Dendritic cell treated with granulocyte-macrophage colony-stimulating factor and Interleukin-4, amounts not matched to agents 40 ng/mL and 50 ng/mL, for 4 days (primary cell): ENCODE data around the gene ELOVL1.
"Not testable (repeated sequence)": the region's sequence is repeated elsewhere in the genome, so short reads cannot be mapped to it uniquely, and the experiment has no call there.

Source experiments
- H3K27ac Mint-ChIP-seq: one replicate; pipeline ENCODE4 v1.8.0; 2022; ENCODE audit warnings: mild to moderate bottlenecking, mixed read lengths
- H3K27me3 Mint-ChIP-seq: one replicate; pipeline ENCODE4 v1.8.0; 2022; ENCODE audit warnings: mild to moderate bottlenecking, mixed read lengths
- H3K36me3 Mint-ChIP-seq: one replicate; pipeline ENCODE4 v1.8.0; 2022; ENCODE audit warnings: low read depth, mixed read lengths
- H3K4me1 Mint-ChIP-seq: one replicate; pipeline ENCODE4 v1.8.0; 2022; ENCODE audit warnings: low read depth, mixed read lengths
- H3K4me3 Mint-ChIP-seq: one replicate; pipeline ENCODE4 v1.8.0; 2022; ENCODE audit warnings: mild to moderate bottlenecking, moderate library complexity, mixed read lengths
- H3K9me3 Mint-ChIP-seq: one replicate; pipeline ENCODE4 v1.8.0; 2022; ENCODE audit warnings: mixed read lengths
- intact Hi-C: fragments of 100-400 bp; cut with micrococcal nuclease; formaldehyde crosslinking; loops from one replicate; pipeline ENCODE4 v1.15.0; 2022

Gene ELOVL1

DNA sequence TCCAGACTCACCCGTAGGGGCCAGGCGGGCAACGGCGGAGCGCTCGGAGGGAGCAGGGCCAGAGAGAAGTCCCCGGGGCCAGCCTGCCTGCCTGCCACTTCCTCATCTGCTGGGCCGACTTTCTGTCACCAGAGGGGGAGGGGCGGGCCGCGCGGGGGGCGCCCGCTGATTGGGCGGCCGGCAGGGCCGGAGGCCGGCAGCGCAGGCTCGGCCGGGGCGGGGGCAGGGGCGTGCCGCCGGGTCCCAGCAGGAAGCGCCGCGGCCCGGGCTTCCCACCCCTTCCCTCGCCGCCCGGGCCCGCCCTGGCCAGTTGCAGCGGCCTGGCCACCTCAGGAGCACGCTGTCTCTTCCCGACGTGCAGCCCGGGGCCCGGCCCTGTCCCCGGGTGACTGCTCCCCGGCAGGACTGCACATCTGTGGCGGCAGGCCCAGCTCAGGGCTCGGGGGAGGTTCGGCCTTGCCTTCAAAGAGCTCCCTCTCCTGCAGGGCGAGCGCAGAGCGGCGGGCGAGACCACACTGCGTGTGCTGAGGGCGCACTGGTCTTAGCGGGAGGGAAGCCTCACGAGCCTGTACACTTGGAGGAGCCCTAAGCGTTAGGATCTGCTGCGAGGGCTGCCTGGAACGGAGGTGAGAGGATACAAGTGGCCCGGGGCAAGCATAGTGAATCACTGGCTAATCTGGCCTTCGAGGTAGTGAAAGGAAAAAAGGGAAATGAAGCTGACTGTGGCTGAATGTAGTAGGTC, at the start of gene ELOVL1:
Gene ELOVL1, minus strand, starts transcription at position 108 of the 742 bp plus-strand sequence. CDS start 2,402 bp downstream, outside the sequence.
- Mint-ChIP-seq H3K36me3 (peaks cover 58% of the 10 kb centered on the region), H3K27me3 (no peaks in the 10 kb centered on the region), H3K9me3 (no peaks in the 10 kb centered on the region), H3K27ac (peak within 1 kb of the TSS; percentile 99), H3K4me1 (peaks cover 56% of the 10 kb centered on the region), H3K4me3 (peak within 1 kb of the TSS; percentile 98)
- intact Hi-C loops: loop anchor here (1.0 kb wide), 2 partner anchors 10 to 13 kb away; partner anchors contain the start of gene CDC20

DNA sequence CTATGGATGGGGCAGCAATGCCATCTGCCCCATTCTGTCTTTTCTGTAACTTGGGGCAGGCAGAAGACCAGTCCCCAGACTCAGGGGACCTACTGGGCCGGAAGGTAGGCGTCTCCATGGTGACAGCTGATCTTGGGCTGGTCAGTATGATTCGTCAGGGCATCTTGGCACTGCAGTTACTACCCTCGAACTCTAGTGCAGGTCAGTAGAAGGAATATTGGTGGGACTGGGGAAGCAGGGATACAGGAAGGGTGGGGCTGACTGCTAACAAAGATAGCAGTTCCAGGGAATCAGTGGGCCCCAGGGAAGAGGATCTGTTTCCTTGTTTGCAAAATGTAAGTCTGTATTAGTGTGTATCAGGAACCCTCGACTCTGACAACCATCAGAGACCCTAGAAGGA, 48.1 kb upstream of the ELOVL1 start:
- peaks cover 5% of the 10 kb centered on the region for H3K4me1 Mint-ChIP-seq
- intact Hi-C loops: no loop called here
- H3K4me3 Mint-ChIP-seq: no peak overlapping the region
- H3K36me3 Mint-ChIP-seq: peaks cover 30% of the 10 kb centered on the region
- no peaks in the 10 kb centered on the region for H3K9me3 Mint-ChIP-seq
- H3K27me3 Mint-ChIP-seq: no peaks in the 10 kb centered on the region
- H3K27ac Mint-ChIP-seq: no peak overlapping the region

DNA sequence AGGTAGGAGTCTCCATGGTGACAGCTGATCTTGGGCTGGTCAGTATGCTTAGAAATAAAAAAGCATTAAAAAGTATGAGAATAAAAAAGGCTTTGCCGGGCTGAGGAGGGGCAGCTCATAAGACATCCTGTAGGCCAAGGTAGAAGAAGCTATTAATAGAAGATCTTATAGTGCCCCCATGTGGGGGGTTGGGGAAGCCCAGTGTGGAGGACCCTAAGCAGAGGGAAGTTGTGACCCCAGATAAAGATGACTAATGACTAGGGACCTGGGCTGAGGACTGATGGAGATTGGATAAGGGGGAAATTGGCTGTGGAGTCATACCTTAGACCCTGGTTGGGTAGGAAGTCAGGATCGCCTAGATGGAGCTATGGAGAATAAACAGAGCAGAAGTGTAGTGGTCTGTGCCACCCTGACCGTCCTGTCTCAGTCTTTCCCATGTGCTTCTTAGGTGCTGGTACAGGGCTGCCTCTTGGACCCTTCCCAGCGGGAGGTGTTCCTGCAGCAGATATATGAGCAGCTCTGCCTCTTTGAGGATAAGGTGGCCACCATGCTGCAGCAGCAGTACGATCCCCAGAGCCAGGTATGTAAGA, 46.9 kb upstream of the ELOVL1 start:
- Mint-ChIP-seq H3K4me1 (peaks cover 5% of the 10 kb centered on the region), H3K36me3 (peaks cover 41% of the 10 kb centered on the region), H3K27me3 (no peaks in the 10 kb centered on the region), H3K9me3 (no peaks in the 10 kb centered on the region), H3K4me3 (no peak overlapping the region), H3K27ac (no peak overlapping the region)
- intact Hi-C loops: loop anchor here (1.0 kb wide), 2 partner anchors 176 to 187 kb away; no protein-coding TSS in a partner anchor

- intact Hi-C loops, H3K27me3 Mint-ChIP-seq, H3K9me3 Mint-ChIP-seq, H3K4me1 Mint-ChIP-seq, H3K4me3 Mint-ChIP-seq, H3K27ac Mint-ChIP-seq: not testable (repeated sequence)
- peaks cover 54% of the 10 kb centered on the region for H3K36me3 Mint-ChIP-seq
Observed at GRCh38 chr1:43413426-43413825, 45.6 kb upstream of the ELOVL1 start.

- no peak overlapping the region for H3K27ac Mint-ChIP-seq
- no peaks in the 10 kb centered on the region for H3K27me3 Mint-ChIP-seq
- H3K4me3 Mint-ChIP-seq: no peak overlapping the region
- intact Hi-C loops: no loop called here
- peaks cover 78% of the 10 kb centered on the region for H3K36me3 Mint-ChIP-seq
- H3K9me3 Mint-ChIP-seq: no peaks in the 10 kb centered on the region
- peaks cover 5% of the 10 kb centered on the region for H3K4me1 Mint-ChIP-seq
Observed at GRCh38 chr1:43410571-43410970, 42.8 kb upstream of the ELOVL1 start.

DNA sequence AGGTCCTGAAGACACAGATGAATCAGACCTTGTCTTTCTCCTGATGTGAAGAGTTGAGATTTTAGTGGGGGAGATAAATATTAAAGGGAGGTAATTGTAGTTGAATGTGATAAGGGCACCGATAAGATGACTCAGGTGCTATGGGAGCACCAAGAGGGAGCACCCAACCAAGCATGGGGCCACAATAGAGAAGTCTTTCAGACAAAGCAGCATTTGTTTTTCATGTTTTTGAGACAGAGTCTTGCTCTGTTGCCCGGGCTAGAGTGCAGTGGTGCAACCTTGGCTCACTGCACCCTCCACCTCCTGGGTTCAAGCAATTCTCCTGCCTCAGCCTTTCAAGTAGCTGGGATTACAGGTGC, 38.0 kb upstream of the ELOVL1 start:
- peaks cover 16% of the 10 kb centered on the region for H3K4me1 Mint-ChIP-seq
- H3K4me3 Mint-ChIP-seq: no peak overlapping the region
- no peaks in the 10 kb centered on the region for H3K27me3 Mint-ChIP-seq
- H3K27ac Mint-ChIP-seq: no peak overlapping the region
- H3K36me3 Mint-ChIP-seq: peaks cover 88% of the 10 kb centered on the region
- intact Hi-C loops: no loop called here
- no peaks in the 10 kb centered on the region for H3K9me3 Mint-ChIP-seq

DNA sequence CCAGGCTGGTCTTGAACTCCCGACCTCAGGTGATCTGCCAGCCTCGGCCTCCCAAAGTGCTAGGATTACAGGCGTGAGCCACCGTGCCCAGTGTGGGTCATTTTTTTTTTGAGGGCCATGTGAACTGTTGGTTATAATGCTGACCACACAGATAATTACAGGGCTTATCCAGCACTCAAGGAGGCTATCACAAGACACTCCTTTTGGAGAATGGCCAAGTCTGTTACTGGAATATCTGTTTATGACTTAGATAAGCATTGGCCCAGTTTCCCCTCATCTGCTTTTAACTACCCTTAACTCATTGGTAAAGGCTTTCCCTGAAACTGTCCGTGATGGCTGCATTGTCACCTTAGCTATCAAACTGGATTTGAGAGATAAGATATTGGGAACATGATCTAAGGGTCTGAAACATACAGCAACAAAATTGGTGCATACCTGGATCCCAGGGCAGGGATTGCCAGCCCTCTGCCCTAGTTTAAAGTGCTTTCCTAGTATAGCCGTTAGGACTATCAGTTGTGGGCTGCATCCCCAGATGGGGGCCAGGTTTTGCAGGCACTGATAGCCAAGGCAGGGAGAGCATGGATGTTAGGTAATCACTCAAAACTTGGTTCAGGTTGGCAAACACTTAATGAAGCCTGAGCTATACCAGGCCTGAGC, 37.5 kb upstream of the ELOVL1 start:
- peaks cover 16% of the 10 kb centered on the region for H3K4me1 Mint-ChIP-seq
- no peaks in the 10 kb centered on the region for H3K27me3 Mint-ChIP-seq
- H3K9me3 Mint-ChIP-seq: no peaks in the 10 kb centered on the region
- peaks cover 87% of the 10 kb centered on the region for H3K36me3 Mint-ChIP-seq
- H3K4me3 Mint-ChIP-seq: no peak overlapping the region
- intact Hi-C loops: no loop called here
- H3K27ac Mint-ChIP-seq: no peak overlapping the region

GRCh38 chr1:43404353-43404752, 36.5 kb upstream of the ELOVL1 start:
- intact Hi-C loops: no loop called here
- H3K36me3 Mint-ChIP-seq: peaks cover 82% of the 10 kb centered on the region

DNA sequence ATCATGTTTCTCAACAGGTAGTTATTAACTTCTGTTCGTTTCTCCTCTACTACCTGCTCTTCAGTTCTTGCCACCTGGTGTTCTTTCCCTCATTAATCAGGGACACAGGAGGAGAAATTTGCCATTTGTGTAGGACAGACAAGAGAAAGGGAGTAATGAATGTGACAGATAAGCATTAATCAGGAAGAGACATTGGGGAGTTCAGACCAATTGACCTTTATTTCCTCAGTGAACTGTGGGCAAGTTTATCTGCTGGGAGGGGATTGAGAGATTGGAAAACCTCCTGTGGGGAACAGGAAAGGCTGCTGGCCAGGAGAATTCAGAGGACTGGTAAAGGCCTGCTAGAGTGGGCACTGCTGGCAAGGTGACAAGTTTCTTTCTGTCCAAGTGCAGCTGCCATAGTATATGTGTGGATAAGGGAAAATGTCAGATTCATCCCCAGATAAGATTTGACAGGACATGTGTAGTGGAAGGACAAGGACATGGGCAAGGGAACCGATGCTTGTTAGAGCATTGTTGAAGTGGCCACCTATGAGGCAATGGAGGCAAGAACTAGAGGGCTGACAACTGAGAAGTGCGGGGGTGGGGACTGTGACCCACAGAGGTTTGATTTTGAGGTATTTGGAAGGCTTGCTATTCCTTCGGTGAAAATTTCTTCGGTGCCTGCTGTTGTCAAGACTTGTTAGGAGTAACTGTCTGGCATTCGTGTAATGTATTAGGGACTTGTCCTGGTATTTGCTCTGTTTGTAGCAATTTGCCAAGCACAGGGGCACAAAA, 34.5 kb upstream of the ELOVL1 start:
- H3K27me3 Mint-ChIP-seq: no peaks in the 10 kb centered on the region
- H3K27ac Mint-ChIP-seq: no peak overlapping the region
- intact Hi-C loops: no loop called here
- H3K9me3 Mint-ChIP-seq: no peaks in the 10 kb centered on the region
- no peak overlapping the region for H3K4me3 Mint-ChIP-seq
- H3K4me1 Mint-ChIP-seq: peaks cover 25% of the 10 kb centered on the region
- peaks cover 65% of the 10 kb centered on the region for H3K36me3 Mint-ChIP-seq

More at GRCh38 chr1:43404353-43404752, 36.5 kb upstream of the ELOVL1 start:
- Mint-ChIP-seq H3K9me3 (no peaks in the 10 kb centered on the region), H3K27ac (no peak overlapping the region), H3K4me1 (peaks cover 16% of the 10 kb centered on the region), H3K4me3 (no peak overlapping the region), H3K27me3 (no peaks in the 10 kb centered on the region)

DNA sequence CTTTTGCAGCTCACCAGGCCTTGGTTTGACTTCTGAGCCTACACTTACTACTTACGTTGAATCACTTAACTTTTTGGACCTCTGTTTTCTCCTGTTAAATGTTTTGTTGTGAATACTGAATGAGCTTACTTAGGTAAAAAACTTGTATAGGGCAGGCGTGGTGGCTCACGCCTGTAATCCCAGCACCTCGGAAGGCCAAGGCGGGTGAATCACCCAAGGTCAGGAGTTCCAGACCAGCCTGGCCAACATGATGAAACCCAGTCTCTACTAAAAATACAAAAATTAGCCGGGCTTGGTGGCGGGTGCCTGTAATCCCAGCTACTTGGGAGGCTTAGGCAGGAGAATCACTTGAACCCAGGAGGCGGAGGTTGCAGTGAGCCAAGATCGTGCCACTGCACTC, 32.6 kb upstream of the ELOVL1 start:
- H3K36me3 Mint-ChIP-seq: peaks cover 65% of the 10 kb centered on the region
- H3K9me3 Mint-ChIP-seq, H3K4me3 Mint-ChIP-seq: not testable (repeated sequence)

DNA sequence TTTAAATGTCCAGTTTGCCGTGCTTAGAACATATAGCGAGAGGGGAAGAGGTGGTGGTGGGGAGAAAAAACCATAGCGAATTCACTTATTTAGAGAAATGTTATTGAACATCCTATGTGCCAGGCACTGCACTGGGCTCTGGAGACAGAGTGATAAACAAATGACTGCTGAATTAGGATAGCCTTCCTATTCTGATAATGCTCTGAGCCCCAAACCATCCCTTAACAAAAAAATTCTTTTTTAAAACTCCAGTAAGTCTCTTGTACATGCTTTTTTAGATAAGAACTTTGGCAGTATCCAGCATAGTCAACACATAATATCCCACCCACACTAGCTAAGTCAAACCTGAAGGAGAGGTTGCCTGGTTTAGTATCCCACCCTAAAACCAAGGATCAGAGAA, 30.4 kb upstream of the ELOVL1 start:
- intact Hi-C loops: no loop called here
- H3K27ac Mint-ChIP-seq: no peak overlapping the region
- H3K4me3 Mint-ChIP-seq: no peak overlapping the region
- H3K4me1 Mint-ChIP-seq: peaks cover 28% of the 10 kb centered on the region
- peaks cover 65% of the 10 kb centered on the region for H3K36me3 Mint-ChIP-seq
- no peaks in the 10 kb centered on the region for H3K27me3 Mint-ChIP-seq
- no peaks in the 10 kb centered on the region for H3K9me3 Mint-ChIP-seq

More for the DNA sequence above, 32.6 kb upstream of the ELOVL1 start:
- H3K27me3 Mint-ChIP-seq, intact Hi-C loops, H3K27ac Mint-ChIP-seq: not testable (repeated sequence)
- peaks cover 25% of the 10 kb centered on the region for H3K4me1 Mint-ChIP-seq

- peaks cover 24% of the 10 kb centered on the region for H3K4me1 Mint-ChIP-seq
- no peak overlapping the region for H3K27ac Mint-ChIP-seq
- H3K9me3 Mint-ChIP-seq: no peaks in the 10 kb centered on the region
- intact Hi-C loops: no loop called here
- peaks cover 55% of the 10 kb centered on the region for H3K36me3 Mint-ChIP-seq
- H3K27me3 Mint-ChIP-seq: no peaks in the 10 kb centered on the region
- no peak overlapping the region for H3K4me3 Mint-ChIP-seq
Observed at GRCh38 chr1:43396059-43396458, 28.2 kb upstream of the ELOVL1 start.

DNA sequence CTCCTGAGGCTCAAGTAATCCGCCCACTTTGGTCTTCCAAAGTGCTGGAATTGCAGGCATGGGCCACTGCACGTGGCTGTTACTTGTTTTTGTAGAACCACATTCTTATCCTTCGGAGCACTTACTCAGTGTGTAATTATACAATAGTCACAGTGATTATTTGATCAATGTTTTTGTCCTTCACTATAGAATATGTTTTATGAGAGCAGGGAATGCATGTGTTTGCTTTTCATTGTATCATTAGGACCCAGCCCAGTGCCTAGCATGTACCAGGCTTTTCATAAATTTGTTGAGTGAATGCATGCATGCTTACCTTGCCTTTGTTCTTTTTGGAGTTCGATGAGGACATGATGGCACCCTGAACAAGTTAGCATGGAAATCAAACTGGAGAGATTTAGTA, 27.7 kb upstream of the ELOVL1 start:
- peaks cover 54% of the 10 kb centered on the region for H3K36me3 Mint-ChIP-seq
- intact Hi-C loops: no loop called here
- H3K27me3 Mint-ChIP-seq: no peaks in the 10 kb centered on the region
- no peaks in the 10 kb centered on the region for H3K9me3 Mint-ChIP-seq
- H3K27ac Mint-ChIP-seq: no peak overlapping the region
- peaks cover 27% of the 10 kb centered on the region for H3K4me1 Mint-ChIP-seq
- H3K4me3 Mint-ChIP-seq: no peak overlapping the region

DNA sequence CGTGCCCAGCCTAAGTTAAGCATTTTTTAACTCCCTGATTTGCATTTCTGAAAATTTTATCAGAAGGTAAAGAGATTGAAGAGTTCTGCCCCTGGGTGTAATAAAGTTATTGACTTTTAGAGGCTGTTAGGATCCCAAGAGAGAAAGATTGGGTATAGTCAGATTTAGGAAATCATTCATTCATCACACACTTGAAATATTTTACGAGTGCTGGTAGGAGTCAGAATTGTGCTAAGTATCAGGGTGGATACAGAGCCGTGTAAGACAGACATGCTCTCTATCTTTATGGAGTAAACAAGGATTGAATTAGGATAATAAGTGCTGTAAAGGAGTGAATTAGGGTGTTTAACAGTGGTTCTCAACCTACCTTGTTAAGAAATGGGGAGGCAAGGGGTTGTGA, 24.9 kb upstream of the ELOVL1 start:
- Mint-ChIP-seq H3K4me3 (no peak overlapping the region), H3K36me3 (peaks cover 68% of the 10 kb centered on the region), H3K4me1 (peaks cover 40% of the 10 kb centered on the region), H3K27ac (no peak overlapping the region), H3K27me3 (no peaks in the 10 kb centered on the region), H3K9me3 (no peaks in the 10 kb centered on the region)
- intact Hi-C loops: no loop called here
